LNCAP (cell line): Measurements from ENCODE around the gene REG3A.

ENCODE experiments used
- CTCF ChIP-seq: fragments of 450-650 bp; IDR thresholded peaks from 2 replicates; pipeline ENCODE4 v1.5.1; 2017; ENCODE audit warnings: mild to moderate bottlenecking

The REG3A gene

GRCh38 chr2:79178076-79178674, 18.6 kb upstream of the REG3A start:
- TF ChIP-seq CTCF, result no peak

GRCh38 chr2:79171348-79171958, 11.9 kb upstream of the REG3A start:
- no peak for TF ChIP-seq CTCF

- TF ChIP-seq CTCF, result no peak
Observed at GRCh38 chr2:79162801-79163200, 3.2 kb upstream of the REG3A start.

GRCh38 chr2:79162132-79162531, 2.6 kb upstream of the REG3A start:
- no peak for TF ChIP-seq CTCF

- TF ChIP-seq CTCF, result no peak
Observed at GRCh38 chr2:79159030-79159429, 523 bp downstream of the REG3A start.

GRCh38 chr2:79155826-79156476, 3.6 kb downstream of the REG3A start:
- no peak for TF ChIP-seq CTCF

GRCh38 chr2:79139423-79139822, 20.1 kb downstream of the REG3A start:
- TF ChIP-seq CTCF, result no peak
